ENCODE results near the gene ITPR1.

ITPR1 gene

GRCh38 chr3:4634894-4635293, 141.7 kb downstream of the ITPR1 start:
- DNase-seq (ENCODE audit: low spot score) = no peak
- TF ChIP-seq CTCF (IDR thresholded peaks at IDR 0.05; ENCODE audit: extremely low read depth, insufficient read depth, missing control alignments) = no peak
- in situ Hi-C loops (cut with MboI; ENCODE audit: low pct_unique_long_range_greater_than_20kb, low sequenced_read_pairs, unreplicated experiment) = loop anchor here (10.0 kb wide), 1 partner anchor 280 kb away; no protein-coding TSS in a partner anchor

GRCh38 chr3:4637265-4637664, 144.1 kb downstream of the ITPR1 start:
- in situ Hi-C loops (cut with MboI; ENCODE audit: low pct_unique_long_range_greater_than_20kb, low sequenced_read_pairs, unreplicated experiment) = loop anchor here (10.0 kb wide), 1 partner anchor 282 kb away; no protein-coding TSS in a partner anchor
- DNase-seq (ENCODE audit: low spot score) = no peak
- TF ChIP-seq CTCF (IDR thresholded peaks at IDR 0.05; ENCODE audit: extremely low read depth, insufficient read depth, missing control alignments) = no peak

GRCh38 chr3:4641863-4642563, 148.9 kb downstream of the ITPR1 start:
- no peak for DNase-seq (ENCODE audit: low spot score)
- TF ChIP-seq CTCF (IDR thresholded peaks at IDR 0.05; ENCODE audit: extremely low read depth, insufficient read depth, missing control alignments) = no peak
- in situ Hi-C loops (cut with MboI; ENCODE audit: low pct_unique_long_range_greater_than_20kb, low sequenced_read_pairs, unreplicated experiment) = no loop called here

GRCh38 chr3:4642611-4643010, 149.5 kb downstream of the ITPR1 start:
- in situ Hi-C loops (cut with MboI; ENCODE audit: low pct_unique_long_range_greater_than_20kb, low sequenced_read_pairs, unreplicated experiment) = no loop called here
- DNase-seq (ENCODE audit: low spot score) = no peak

GRCh38 chr3:4643904-4644547, 150.9 kb downstream of the ITPR1 start:
- in situ Hi-C loops (cut with MboI; ENCODE audit: low pct_unique_long_range_greater_than_20kb, low sequenced_read_pairs, unreplicated experiment) = no loop called here
- no peak for TF ChIP-seq CTCF (IDR thresholded peaks at IDR 0.05; ENCODE audit: extremely low read depth, insufficient read depth, missing control alignments)
- no peak for DNase-seq (ENCODE audit: low spot score)

More at GRCh38 chr3:4642611-4643010, 149.5 kb downstream of the ITPR1 start:
- no peak for TF ChIP-seq CTCF (IDR thresholded peaks at IDR 0.05; ENCODE audit: extremely low read depth, insufficient read depth, missing control alignments)

GRCh38 chr3:4644951-4645350, 151.8 kb downstream of the ITPR1 start:
- in situ Hi-C loops (cut with MboI; ENCODE audit: low pct_unique_long_range_greater_than_20kb, low sequenced_read_pairs, unreplicated experiment) = no loop called here
- DNase-seq (ENCODE audit: low spot score) = no peak
- TF ChIP-seq CTCF (IDR thresholded peaks at IDR 0.05; ENCODE audit: extremely low read depth, insufficient read depth, missing control alignments) = no peak
